Type B pancreatic cell (in vitro differentiated cells): ENCODE results near the gene IWS1. TPM values are rescaled to one million over a fixed set of nuclear protein-coding genes. Genes with fewer than 3 reads are reported as not detected.
A peak's percentile ranks its signal among the peaks of the same experiment; 100 is the strongest.
"Not testable (repeated sequence)": the region's sequence is repeated elsewhere in the genome, so short reads cannot be mapped to it uniquely, and the experiment has no call there.

Source experiments
- DNase-seq: peaks from one replicate; pipeline ENCODE4 v3.0.0; 2021; ENCODE audit warnings: mixed read lengths; ENCODE audit not compliant: unreplicated experiment; ENCODE audit errors: extremely low spot score
- H3K27ac Mint-ChIP-seq: 2 replicates; pipeline ENCODE4 v1.8.0; 2021; ENCODE audit warnings: mild to moderate bottlenecking, mixed read lengths
- H3K27me3 Mint-ChIP-seq: 2 replicates; pipeline ENCODE4 v1.8.0; 2021; ENCODE audit warnings: mixed read lengths
- H3K36me3 Mint-ChIP-seq: 2 replicates; pipeline ENCODE4 v1.8.0; 2021; ENCODE audit warnings: mixed read lengths
- H3K4me1 Mint-ChIP-seq: one replicate; pipeline ENCODE4 v1.8.0; 2021; ENCODE audit warnings: mixed read lengths; ENCODE audit not compliant: unreplicated experiment
- H3K4me3 Mint-ChIP-seq: 2 replicates; pipeline ENCODE4 v1.8.0; 2021; ENCODE audit warnings: mild to moderate bottlenecking, mixed read lengths
- H3K9me3 Mint-ChIP-seq: 2 replicates; pipeline ENCODE4 v1.8.0; 2021; ENCODE audit warnings: mixed read lengths
- total RNA-seq: library from RNA; stranded (reverse); gene quantifications from 2 replicates; pipeline ENCODE4 v1.2.1, GENCODE V29; 2021; ENCODE audit warnings: low replicate concordance
- TF ChIP-seq, protein P1 (sequence below): fragments of 200-600 bp; sonication (generic); conservative IDR thresholded peaks from 2 replicates; pipeline ENCODE4 v1.5.0; 2021; ENCODE audit warnings: antibody characterized with exemption, mild to moderate bottlenecking

IWS1 gene
- total RNA-seq, 1 donor from 2014 or later: 45.3 TPM

GRCh38 chr2:127531221-127531648 is 4.9 kb upstream of the IWS1 start:
- no peak for DNase-seq
- H3K4me1 Mint-ChIP-seq: peaks cover 7% of the 10 kb centered on the region
- no peaks in the 10 kb centered on the region for H3K9me3 Mint-ChIP-seq
- peaks cover 33% of the 10 kb centered on the region for H3K27me3 Mint-ChIP-seq
- TF ChIP-seq, protein P1, sequence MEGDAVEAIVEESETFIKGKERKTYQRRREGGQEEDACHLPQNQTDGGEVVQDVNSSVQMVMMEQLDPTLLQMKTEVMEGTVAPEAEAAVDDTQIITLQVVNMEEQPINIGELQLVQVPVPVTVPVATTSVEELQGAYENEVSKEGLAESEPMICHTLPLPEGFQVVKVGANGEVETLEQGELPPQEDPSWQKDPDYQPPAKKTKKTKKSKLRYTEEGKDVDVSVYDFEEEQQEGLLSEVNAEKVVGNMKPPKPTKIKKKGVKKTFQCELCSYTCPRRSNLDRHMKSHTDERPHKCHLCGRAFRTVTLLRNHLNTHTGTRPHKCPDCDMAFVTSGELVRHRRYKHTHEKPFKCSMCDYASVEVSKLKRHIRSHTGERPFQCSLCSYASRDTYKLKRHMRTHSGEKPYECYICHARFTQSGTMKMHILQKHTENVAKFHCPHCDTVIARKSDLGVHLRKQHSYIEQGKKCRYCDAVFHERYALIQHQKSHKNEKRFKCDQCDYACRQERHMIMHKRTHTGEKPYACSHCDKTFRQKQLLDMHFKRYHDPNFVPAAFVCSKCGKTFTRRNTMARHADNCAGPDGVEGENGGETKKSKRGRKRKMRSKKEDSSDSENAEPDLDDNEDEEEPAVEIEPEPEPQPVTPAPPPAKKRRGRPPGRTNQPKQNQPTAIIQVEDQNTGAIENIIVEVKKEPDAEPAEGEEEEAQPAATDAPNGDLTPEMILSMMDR: peak; percentile 29
- H3K36me3 Mint-ChIP-seq: no peaks in the 10 kb centered on the region
- no peak overlapping the region for H3K27ac Mint-ChIP-seq
- H3K4me3 Mint-ChIP-seq: no peak overlapping the region

- no peak for DNase-seq
- TF ChIP-seq, protein P1: no peak
- Mint-ChIP-seq H3K27ac (no peak overlapping the region), H3K4me1 (peaks cover 7% of the 10 kb centered on the region), H3K9me3 (no peaks in the 10 kb centered on the region), H3K36me3 (no peaks in the 10 kb centered on the region), H3K4me3 (no peak overlapping the region), H3K27me3 (peaks cover 33% of the 10 kb centered on the region)
Observed at GRCh38 chr2:127530245-127531140, 4.2 kb upstream of the IWS1 start.

- not testable (repeated sequence) for H3K4me3 Mint-ChIP-seq, H3K27ac Mint-ChIP-seq, H3K9me3 Mint-ChIP-seq, H3K36me3 Mint-ChIP-seq, DNase-seq, H3K4me1 Mint-ChIP-seq
- peaks cover 33% of the 10 kb centered on the region for H3K27me3 Mint-ChIP-seq
Observed at GRCh38 chr2:127529416-127529815, 3.1 kb upstream of the IWS1 start.

- no peak for DNase-seq
- Mint-ChIP-seq H3K27me3 (peaks cover 23% of the 10 kb centered on the region), H3K4me3 (no peak overlapping the region), H3K9me3 (no peaks in the 10 kb centered on the region), H3K36me3 (peaks cover 3% of the 10 kb centered on the region), H3K4me1 (peaks cover 13% of the 10 kb centered on the region), H3K27ac (no peak overlapping the region)
- TF ChIP-seq, protein P1: no peak
Observed at GRCh38 chr2:127528487-127528886, 2.2 kb upstream of the IWS1 start.

DNA sequence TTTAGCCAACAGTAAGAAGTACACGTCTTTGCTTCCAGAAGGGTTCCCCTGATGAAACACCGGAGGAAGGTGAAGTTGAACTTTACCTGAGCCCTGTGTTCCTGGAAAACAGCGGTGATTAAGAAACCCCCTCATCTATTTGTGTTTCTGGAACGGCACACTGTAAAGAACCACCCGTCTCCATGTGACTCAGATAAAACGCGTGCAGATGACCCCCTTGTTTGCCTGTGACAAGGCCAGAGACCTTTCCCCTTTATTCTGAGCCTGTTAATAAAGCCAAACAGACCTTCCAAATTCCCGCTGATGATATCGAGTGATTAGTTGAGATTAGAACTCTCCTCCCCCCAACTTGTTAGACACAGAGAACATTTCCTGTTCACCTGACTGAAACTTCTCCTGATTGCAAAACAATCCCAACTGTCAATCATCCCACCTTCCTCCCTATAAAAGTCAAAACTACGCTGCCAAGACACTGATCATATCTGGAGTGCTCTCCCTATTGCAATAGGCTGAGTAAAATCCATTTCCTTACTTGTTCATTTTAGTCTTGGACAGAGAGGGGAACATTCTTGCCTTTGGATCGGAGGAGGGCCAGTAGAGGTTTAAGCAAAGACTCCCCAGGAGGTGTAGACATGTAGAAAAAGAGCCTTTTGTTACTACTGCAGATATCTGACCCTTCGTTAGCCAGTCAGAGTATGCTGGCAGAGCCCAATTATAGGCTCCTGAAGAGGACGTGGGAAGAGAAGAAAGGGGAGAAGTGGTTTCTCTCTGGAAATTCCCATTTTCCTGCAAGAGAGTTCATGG is 914 bp upstream of the IWS1 start:
- Mint-ChIP-seq H3K4me1 (peaks cover 13% of the 10 kb centered on the region), H3K9me3 (no peaks in the 10 kb centered on the region), H3K36me3 (peaks cover 5% of the 10 kb centered on the region), H3K27me3 (peaks cover 12% of the 10 kb centered on the region), H3K4me3 (peak overlapping the region; percentile 99), H3K27ac (peak overlapping the region; percentile 98)
- TF ChIP-seq, protein P1: no peak
- no peak for DNase-seq

GRCh38 chr2:127525691-127526131 is 578 bp downstream of the IWS1 start:
- Mint-ChIP-seq H3K9me3 (no peaks in the 10 kb centered on the region), H3K27ac (peak overlapping the region; percentile 98), H3K36me3 (peaks cover 9% of the 10 kb centered on the region)

DNA sequence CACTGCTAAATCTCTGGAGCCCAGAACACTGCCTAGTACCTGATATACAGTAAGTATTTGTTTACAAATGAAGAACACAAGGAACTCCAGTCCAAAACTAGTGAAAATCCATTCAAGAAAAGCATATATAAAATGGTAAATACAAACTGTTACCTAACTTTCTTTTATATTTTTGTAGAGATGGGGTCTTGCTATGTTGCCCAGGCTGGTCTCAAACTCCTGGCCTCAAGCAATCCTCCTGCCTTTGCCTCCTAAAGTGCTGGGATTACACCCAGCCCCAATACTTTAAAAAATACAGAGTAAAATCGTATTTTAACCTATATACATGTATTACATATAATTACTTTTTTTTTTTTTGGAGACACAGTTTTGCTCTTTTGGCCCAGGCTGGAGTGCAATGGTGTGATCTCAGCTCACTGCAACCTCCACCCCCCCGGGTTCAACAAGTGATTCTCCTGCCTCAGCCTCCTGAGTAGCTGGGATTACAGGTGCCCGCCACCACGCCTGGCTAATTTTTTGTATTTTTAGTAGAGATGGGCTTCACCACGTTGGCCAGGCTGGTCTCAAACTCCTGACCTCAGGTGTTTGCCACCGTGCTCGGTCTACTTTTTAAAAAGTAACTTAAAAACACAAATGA is 2.0 kb downstream of the IWS1 start:
- H3K9me3 Mint-ChIP-seq, H3K27me3 Mint-ChIP-seq, DNase-seq: not testable (repeated sequence)
- H3K36me3 Mint-ChIP-seq: peaks cover 13% of the 10 kb centered on the region
- H3K4me3 Mint-ChIP-seq: peak overlapping the region; percentile 99
- H3K27ac Mint-ChIP-seq: peak overlapping the region; percentile 57
- peaks cover 13% of the 10 kb centered on the region for H3K4me1 Mint-ChIP-seq

More at GRCh38 chr2:127525691-127526131, 578 bp downstream of the IWS1 start:
- no peak for DNase-seq
- H3K4me3 Mint-ChIP-seq: peak overlapping the region; percentile 99
- TF ChIP-seq, protein P1: no peak
- H3K27me3 Mint-ChIP-seq: peaks cover 8% of the 10 kb centered on the region
- H3K4me1 Mint-ChIP-seq: peaks cover 13% of the 10 kb centered on the region
